ACC112 (cell line): Measurements from ENCODE around the gene ASZ1.

Experiments
- H2AFZ ChIP-seq: fragments of 200-600 bp; sonication (generic); one replicate; pipeline ENCODE4 v1.6.0; 2017; ENCODE audit warnings: antibody characterized with exemption, low read length; ENCODE audit not compliant: unreplicated experiment
- H3K27ac ChIP-seq: fragments of 200-600 bp; sonication (generic); 2 replicates; pipeline ENCODE4 v1.5.1; 2014; ENCODE audit warnings: low read depth, mild to moderate bottlenecking, antibody characterized with exemption, low read length, moderate library complexity
- H3K27me3 ChIP-seq: fragments of 200-600 bp; sonication (generic); 2 replicates; pipeline ENCODE4 v1.6.1; 2014; ENCODE audit warnings: mild to moderate bottlenecking, antibody characterized with exemption, low read length, moderate library complexity, mixed read lengths; ENCODE audit not compliant: insufficient read depth
- H3K36me3 ChIP-seq: fragments of 200-600 bp; sonication (generic); 2 replicates; pipeline ENCODE4 v1.6.1; 2016; ENCODE audit warnings: mild to moderate bottlenecking, antibody characterized with exemption, low read length, moderate library complexity, mixed read lengths; ENCODE audit not compliant: insufficient read depth
- H3K4me1 ChIP-seq: fragments of 200-600 bp; sonication (generic); one replicate; pipeline ENCODE4 v1.6.1; 2016; ENCODE audit warnings: low read length, mixed read lengths; ENCODE audit not compliant: insufficient read depth, unreplicated experiment, control insufficient read depth
- H3K4me3 ChIP-seq: fragments of 200-600 bp; sonication (generic); 2 replicates; pipeline ENCODE4 v1.5.1; 2014; ENCODE audit warnings: mild to moderate bottlenecking, low read depth, low read length
- H3K79me2 ChIP-seq: fragments of 200-600 bp; sonication (generic); one replicate; pipeline ENCODE4 v1.6.0; 2016; ENCODE audit warnings: low read length; ENCODE audit not compliant: control insufficient read depth, unreplicated experiment, insufficient read depth

The ASZ1 gene

GRCh38 chr7:117381362-117381761 is 45.9 kb downstream of the ASZ1 start:
- no peak overlapping the region for H3K4me3 ChIP-seq
- no peaks in the 10 kb centered on the region for H3K27me3 ChIP-seq
- H3K36me3 ChIP-seq, result no peaks in the 10 kb centered on the region
- no peaks in the 10 kb centered on the region for H3K79me2 ChIP-seq
- H3K27ac ChIP-seq, result no peak overlapping the region
- no peaks in the 10 kb centered on the region for H3K4me1 ChIP-seq
- H2AFZ ChIP-seq, result no peak overlapping the region

- no peak overlapping the region for H3K4me3 ChIP-seq
- H3K4me1 ChIP-seq, result no peaks in the 10 kb centered on the region
- H3K27ac ChIP-seq, result no peak overlapping the region
- no peaks in the 10 kb centered on the region for H3K79me2 ChIP-seq
- H3K36me3 ChIP-seq, result no peaks in the 10 kb centered on the region
- H2AFZ ChIP-seq, result no peak overlapping the region
- no peaks in the 10 kb centered on the region for H3K27me3 ChIP-seq
Measured at GRCh38 chr7:117375380-117375779, 51.9 kb downstream of the ASZ1 start.

GRCh38 chr7:117372073-117372472 is 55.2 kb downstream of the ASZ1 start:
- no peak overlapping the region for H3K4me3 ChIP-seq
- H3K36me3 ChIP-seq, result no peaks in the 10 kb centered on the region
- H3K27me3 ChIP-seq, result no peaks in the 10 kb centered on the region
- H3K4me1 ChIP-seq, result no peaks in the 10 kb centered on the region
- no peak overlapping the region for H3K27ac ChIP-seq
- no peak overlapping the region for H2AFZ ChIP-seq
- no peaks in the 10 kb centered on the region for H3K79me2 ChIP-seq

GRCh38 chr7:117364339-117365080 is 62.8 kb downstream of the ASZ1 start:
- peak overlapping the region; percentile 19 for H2AFZ ChIP-seq
- H3K36me3 ChIP-seq, result no peaks in the 10 kb centered on the region
- H3K79me2 ChIP-seq, result no peaks in the 10 kb centered on the region
- H3K27me3 ChIP-seq, result no peaks in the 10 kb centered on the region
- no peak overlapping the region for H3K27ac ChIP-seq
- no peak overlapping the region for H3K4me3 ChIP-seq
- no peaks in the 10 kb centered on the region for H3K4me1 ChIP-seq

GRCh38 chr7:117362294-117362888 is 64.9 kb downstream of the ASZ1 start:
- Histone ChIP-seq H3K4me3 (no peak overlapping the region), H3K27me3 (no peaks in the 10 kb centered on the region), H2AFZ (no peak overlapping the region), H3K27ac (no peak overlapping the region), H3K4me1 (no peaks in the 10 kb centered on the region), H3K79me2 (no peaks in the 10 kb centered on the region), H3K36me3 (no peaks in the 10 kb centered on the region)

- Histone ChIP-seq H3K27ac (no peak overlapping the region), H3K4me3 (no peak overlapping the region), H3K79me2 (no peaks in the 10 kb centered on the region), H3K27me3 (peaks cover 14% of the 10 kb centered on the region; the same call in 1 of the 2 replicates), H3K36me3 (no peaks in the 10 kb centered on the region), H3K4me1 (no peaks in the 10 kb centered on the region), H2AFZ (no peak overlapping the region)
Measured at GRCh38 chr7:117350027-117350426, 77.3 kb downstream of the ASZ1 start.

- no peak overlapping the region for H2AFZ ChIP-seq
- peaks cover 18% of the 10 kb centered on the region; the same call in 1 of the 2 replicates for H3K27me3 ChIP-seq
- H3K79me2 ChIP-seq, result no peaks in the 10 kb centered on the region
- no peaks in the 10 kb centered on the region for H3K4me1 ChIP-seq
- H3K36me3 ChIP-seq, result no peaks in the 10 kb centered on the region
- H3K4me3 ChIP-seq, result no peak overlapping the region
- no peak overlapping the region for H3K27ac ChIP-seq
Measured at GRCh38 chr7:117349570-117349969, 77.7 kb downstream of the ASZ1 start.

- no peak overlapping the region for H2AFZ ChIP-seq
- H3K4me1 ChIP-seq, result no peaks in the 10 kb centered on the region
- H3K27me3 ChIP-seq, result peaks cover 24% of the 10 kb centered on the region; the same call in 1 of the 2 replicates
- H3K36me3 ChIP-seq, result no peaks in the 10 kb centered on the region
- H3K4me3 ChIP-seq, result no peak overlapping the region
- no peak overlapping the region for H3K27ac ChIP-seq
- H3K79me2 ChIP-seq, result no peaks in the 10 kb centered on the region
Measured at GRCh38 chr7:117347962-117348672, 79.2 kb downstream of the ASZ1 start.

- Histone ChIP-seq H3K4me1 (no peaks in the 10 kb centered on the region), H2AFZ (no peak overlapping the region), H3K79me2 (no peaks in the 10 kb centered on the region), H3K27ac (no peak overlapping the region), H3K4me3 (no peak overlapping the region), H3K27me3 (peaks cover 24% of the 10 kb centered on the region; the same call in 1 of the 2 replicates), H3K36me3 (no peaks in the 10 kb centered on the region)
Measured at GRCh38 chr7:117347480-117347879, 79.8 kb downstream of the ASZ1 start.

- Histone ChIP-seq H3K27ac (no peak overlapping the region), H3K27me3 (peaks cover 24% of the 10 kb centered on the region; the same call in 1 of the 2 replicates), H2AFZ (no peak overlapping the region), H3K4me3 (no peak overlapping the region), H3K36me3 (no peaks in the 10 kb centered on the region), H3K79me2 (no peaks in the 10 kb centered on the region), H3K4me1 (no peaks in the 10 kb centered on the region)
Measured at GRCh38 chr7:117346161-117346560, 81.1 kb downstream of the ASZ1 start.
